ENCODE data around the gene WDR37. TPM values are rescaled to one million over a fixed set of nuclear protein-coding genes. Genes with fewer than 3 reads are reported as not detected.

Gene WDR37
- total and polyA plus RNA-seq, 4 donors = 18.7 to 32.6 (median 28.9) TPM

DNA sequence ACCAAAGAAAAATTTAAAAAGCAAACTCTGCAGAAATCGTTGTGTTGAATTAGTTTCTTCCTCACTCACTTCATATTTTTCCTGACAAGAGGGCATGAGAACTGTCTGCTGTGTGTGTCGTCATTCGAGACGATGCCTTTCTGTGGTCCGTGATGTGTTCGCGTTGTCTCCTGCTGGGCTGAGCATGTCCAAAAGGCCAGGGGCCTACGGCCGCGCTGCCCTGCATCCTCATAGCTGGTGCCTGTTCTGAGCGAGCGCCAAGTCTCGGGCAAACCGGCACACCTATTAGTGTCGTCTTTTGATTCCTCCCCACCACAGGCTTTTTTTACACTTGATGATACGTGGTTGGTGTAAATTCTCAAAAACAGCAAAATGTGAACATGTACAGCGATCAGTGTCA is 27.4 kb downstream of the WDR37 start:
- DNase-seq (ENCODE audit: low read depth in 4 of 6, low spot score in 6 of 6) = no peak
- 97% methylated on average over 8 of the region's 17 CpGs for WGBS (ENCODE audit: insufficient coverage)
- H3K27ac ChIP-seq (ENCODE audit: low read depth, low read length) = no peak overlapping the region
- no peaks in the 10 kb centered on the region for H3K27me3 ChIP-seq (ENCODE audit: control insufficient read depth, insufficient read depth, low read length)
- H3K36me3 ChIP-seq (ENCODE audit: control insufficient read depth, insufficient read depth, low read length) = peaks cover 57% of the 10 kb centered on the region
- no peaks in the 10 kb centered on the region for H3K4me1 ChIP-seq (ENCODE audit: control insufficient read depth, insufficient read depth, low read length)
- H3K9me3 ChIP-seq (ENCODE audit: control insufficient read depth, insufficient read depth, low read length) = no peaks in the 10 kb centered on the region
- H3K4me3 ChIP-seq (ENCODE audit: low read depth, low read length) = no peak overlapping the region

DNA sequence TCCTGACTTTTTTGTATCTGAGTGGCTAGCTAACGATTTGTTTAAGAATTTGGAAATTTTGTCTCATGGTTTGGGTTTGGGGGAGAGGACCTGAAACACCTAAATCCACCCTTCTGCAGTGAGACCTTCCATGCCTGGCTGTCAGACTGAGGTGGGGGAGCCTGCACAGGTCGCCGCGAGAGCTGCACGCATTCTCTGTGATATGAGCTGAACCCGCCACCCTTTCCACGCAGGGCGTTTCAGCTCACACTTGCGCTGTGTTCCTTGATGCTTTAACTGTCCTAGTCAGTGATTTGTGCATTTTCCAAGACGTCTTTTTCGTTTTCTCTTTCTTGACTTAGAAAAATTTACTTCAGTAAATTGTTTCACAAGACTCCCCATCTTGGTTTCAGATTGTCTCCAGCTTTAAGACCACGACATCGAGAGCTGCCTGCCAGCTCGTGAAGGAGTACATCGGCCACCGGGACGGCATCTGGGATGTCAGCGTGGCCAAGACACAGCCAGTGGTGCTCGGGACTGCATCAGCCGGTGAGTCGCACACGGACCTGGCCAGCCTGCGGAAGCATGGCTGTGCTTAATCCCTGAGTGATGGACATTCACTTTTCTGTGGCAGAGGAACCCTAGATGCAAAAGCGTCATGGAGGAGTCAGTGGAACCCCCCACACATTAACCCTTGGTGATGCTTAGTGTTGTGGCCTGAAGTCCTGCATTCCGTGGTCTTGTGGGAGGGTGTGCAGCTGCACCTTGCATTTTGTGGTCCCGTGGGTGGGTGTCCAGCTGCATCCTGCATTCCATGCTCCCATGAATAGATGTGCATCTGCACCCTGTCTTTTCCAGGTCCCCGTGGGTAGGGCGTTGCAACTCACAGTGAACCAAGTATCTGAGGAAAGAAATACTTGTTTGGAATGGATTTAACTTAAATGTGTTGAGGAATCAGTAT is 28.1 kb downstream of the WDR37 start:
- Histone ChIP-seq H3K27ac (ENCODE audit: low read depth, low read length) (no peak overlapping the region), H3K27me3 (ENCODE audit: control insufficient read depth, insufficient read depth, low read length) (no peaks in the 10 kb centered on the region), H3K36me3 (ENCODE audit: control insufficient read depth, insufficient read depth, low read length) (peaks cover 60% of the 10 kb centered on the region), H3K4me1 (ENCODE audit: control insufficient read depth, insufficient read depth, low read length) (no peaks in the 10 kb centered on the region), H3K9me3 (ENCODE audit: control insufficient read depth, insufficient read depth, low read length) (no peaks in the 10 kb centered on the region), H3K4me3 (ENCODE audit: low read depth, low read length) (no peak overlapping the region)
- DNase-seq (ENCODE audit: low read depth in 4 of 6, low spot score in 6 of 6) = no peak
- 97% methylated on average over 22 of the region's 28 CpGs for WGBS (ENCODE audit: insufficient coverage)

DNA sequence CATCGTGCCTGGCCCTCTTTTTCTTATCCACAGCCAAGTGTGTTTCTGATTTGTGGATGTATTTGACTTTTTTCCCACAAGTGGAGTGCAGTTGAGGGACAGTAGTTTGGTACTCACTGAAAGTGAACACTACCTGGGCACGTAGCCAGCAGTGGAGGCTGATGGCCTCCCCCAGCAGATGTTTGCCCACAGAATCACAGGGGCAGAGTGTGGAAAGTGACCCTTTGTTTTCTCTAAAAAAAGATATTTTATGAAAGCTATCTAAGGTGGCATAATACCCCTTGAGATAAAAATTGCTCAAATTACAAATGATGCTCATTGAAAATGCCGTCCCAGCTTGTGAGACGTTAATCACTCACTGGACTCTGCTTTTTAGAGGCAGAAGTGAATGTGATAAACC is 29.1 kb downstream of the WDR37 start:
- WGBS (ENCODE audit: insufficient coverage) = 96% methylated on average over 3 of the region's 4 CpGs
- Histone ChIP-seq H3K4me1 (ENCODE audit: control insufficient read depth, insufficient read depth, low read length) (no peaks in the 10 kb centered on the region), H3K27me3 (ENCODE audit: control insufficient read depth, insufficient read depth, low read length) (no peaks in the 10 kb centered on the region), H3K9me3 (ENCODE audit: control insufficient read depth, insufficient read depth, low read length) (no peaks in the 10 kb centered on the region), H3K36me3 (ENCODE audit: control insufficient read depth, insufficient read depth, low read length) (peaks cover 61% of the 10 kb centered on the region), H3K27ac (ENCODE audit: low read depth, low read length) (no peak overlapping the region), H3K4me3 (ENCODE audit: low read depth, low read length) (no peak overlapping the region)
- no peak for DNase-seq (ENCODE audit: low read depth in 4 of 6, low spot score in 6 of 6)

DNA sequence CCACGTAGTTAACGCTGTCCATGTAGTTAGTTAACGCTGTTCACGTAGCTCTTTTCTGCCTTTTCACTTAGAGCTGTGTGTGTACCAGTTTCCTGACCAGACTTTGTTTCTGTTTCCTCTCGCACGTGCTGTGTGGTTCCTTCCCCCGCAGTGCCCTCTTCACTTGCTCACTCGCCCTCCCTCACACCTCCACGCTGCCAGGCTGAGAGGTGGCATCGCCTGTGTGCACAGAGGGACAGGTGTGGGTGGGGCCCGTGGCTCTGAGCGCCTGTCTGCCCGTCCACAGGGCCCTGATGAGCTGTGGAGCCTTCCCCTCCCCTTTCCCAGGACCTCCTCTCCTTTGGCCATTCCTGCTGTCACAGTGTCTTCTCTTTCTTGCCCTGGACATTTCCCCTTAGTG is 30.6 kb downstream of the WDR37 start:
- DNase-seq (ENCODE audit: low read depth in 4 of 6, low spot score in 6 of 6) = no peak
- H3K4me3 ChIP-seq (ENCODE audit: low read depth, low read length) = no peak overlapping the region
- H3K9me3 ChIP-seq (ENCODE audit: control insufficient read depth, insufficient read depth, low read length) = no peaks in the 10 kb centered on the region
- H3K27ac ChIP-seq (ENCODE audit: low read depth, low read length) = no peak overlapping the region
- 91% methylated on average over 8 of the region's 13 CpGs for WGBS (ENCODE audit: insufficient coverage)
- H3K27me3 ChIP-seq (ENCODE audit: control insufficient read depth, insufficient read depth, low read length) = no peaks in the 10 kb centered on the region
- H3K36me3 ChIP-seq (ENCODE audit: control insufficient read depth, insufficient read depth, low read length) = peaks cover 66% of the 10 kb centered on the region
- no peaks in the 10 kb centered on the region for H3K4me1 ChIP-seq (ENCODE audit: control insufficient read depth, insufficient read depth, low read length)

DNA sequence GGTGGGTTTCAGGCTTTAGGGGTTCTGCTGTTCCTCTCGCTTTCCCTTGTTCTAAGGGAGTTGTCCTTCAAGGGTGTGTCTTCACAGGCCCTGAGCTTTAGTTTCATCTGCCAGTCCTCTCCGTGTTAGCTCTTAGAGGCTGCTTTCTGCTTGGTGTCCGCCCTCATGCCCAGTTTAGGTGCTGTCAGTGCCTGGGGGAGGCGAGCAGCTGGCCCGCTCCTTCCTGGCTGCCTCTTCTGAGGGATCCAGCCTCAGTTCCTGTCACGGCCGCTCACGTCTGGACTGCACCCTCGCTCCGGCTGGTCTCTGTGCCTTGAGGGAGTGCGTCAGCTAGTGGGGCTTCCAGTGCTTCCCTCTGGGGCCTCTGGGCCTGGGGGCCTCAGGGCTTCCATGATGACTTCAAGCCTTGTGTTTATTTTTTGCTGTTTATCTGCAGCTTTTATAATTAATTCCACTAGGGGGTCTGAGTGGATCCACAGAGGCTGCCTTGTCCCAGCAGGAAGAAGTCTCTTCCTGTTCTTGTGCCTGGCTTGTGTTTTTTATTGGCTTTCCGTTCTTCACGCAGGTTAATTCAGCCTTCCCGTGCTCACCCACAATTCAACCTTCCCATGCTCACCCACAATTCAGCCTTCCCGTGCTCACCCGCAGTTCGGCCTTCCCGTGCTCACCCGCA is 33.0 kb downstream of the WDR37 start:
- H3K4me1 ChIP-seq (ENCODE audit: control insufficient read depth, insufficient read depth, low read length) = no peaks in the 10 kb centered on the region
- no peak overlapping the region for H3K27ac ChIP-seq (ENCODE audit: low read depth, low read length)
- H3K9me3 ChIP-seq (ENCODE audit: control insufficient read depth, insufficient read depth, low read length) = no peaks in the 10 kb centered on the region
- WGBS (ENCODE audit: insufficient coverage) = 80% methylated on average over 15 of the region's 19 CpGs
- no peaks in the 10 kb centered on the region for H3K27me3 ChIP-seq (ENCODE audit: control insufficient read depth, insufficient read depth, low read length)
- H3K4me3 ChIP-seq (ENCODE audit: low read depth, low read length) = no peak overlapping the region
- no peak for DNase-seq (ENCODE audit: low read depth in 4 of 6, low spot score in 6 of 6)
- H3K36me3 ChIP-seq (ENCODE audit: control insufficient read depth, insufficient read depth, low read length) = peaks cover 67% of the 10 kb centered on the region

DNA sequence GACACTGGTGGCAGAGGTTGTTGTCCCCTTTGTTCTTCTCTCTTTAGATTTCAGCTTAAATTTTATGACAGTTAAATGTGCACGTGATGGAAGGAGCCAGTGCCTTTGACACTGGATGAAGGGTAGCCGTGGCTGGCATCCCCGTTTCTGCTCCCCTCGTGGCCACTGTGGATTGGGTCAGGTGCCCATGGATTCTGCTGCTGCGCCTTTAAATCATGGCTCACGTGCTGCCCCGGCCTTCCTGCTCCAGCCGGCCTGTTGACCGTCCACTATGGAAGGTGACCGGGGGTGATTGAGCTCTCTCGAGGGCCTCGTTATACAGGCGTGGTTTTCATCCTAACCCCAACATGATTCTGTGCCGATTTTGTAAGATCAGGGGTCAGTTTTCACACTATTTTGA is 34.5 kb downstream of the WDR37 start:
- Histone ChIP-seq H3K27ac (ENCODE audit: low read depth, low read length) (no peak overlapping the region), H3K36me3 (ENCODE audit: control insufficient read depth, insufficient read depth, low read length) (peaks cover 70% of the 10 kb centered on the region), H3K9me3 (ENCODE audit: control insufficient read depth, insufficient read depth, low read length) (no peaks in the 10 kb centered on the region), H3K4me1 (ENCODE audit: control insufficient read depth, insufficient read depth, low read length) (no peaks in the 10 kb centered on the region), H3K4me3 (ENCODE audit: low read depth, low read length) (no peak overlapping the region), H3K27me3 (ENCODE audit: control insufficient read depth, insufficient read depth, low read length) (no peaks in the 10 kb centered on the region)
- WGBS (ENCODE audit: insufficient coverage) = 97% methylated on average over 14 of the region's 14 CpGs
- DNase-seq (ENCODE audit: low read depth in 4 of 6, low spot score in 6 of 6) = no peak

DNA sequence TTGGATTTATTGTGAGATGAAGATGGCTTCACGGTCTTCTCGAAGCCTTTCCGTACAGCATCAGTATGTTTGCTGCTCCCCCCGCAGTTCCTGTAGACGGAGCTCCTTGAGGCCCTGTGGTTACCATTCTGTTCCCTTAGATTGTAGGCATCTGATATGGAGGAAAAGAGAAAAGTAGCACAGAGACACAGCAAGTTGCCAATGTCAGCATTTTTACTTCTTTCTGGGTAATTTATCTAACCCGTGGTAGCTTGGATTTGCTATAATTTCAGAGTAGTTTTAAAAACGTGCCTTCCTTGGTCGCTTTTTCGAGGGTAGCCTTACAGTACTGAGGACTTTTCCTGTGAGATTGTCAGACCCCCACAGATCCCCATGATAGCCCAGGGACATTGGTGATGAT is 37.5 kb downstream of the WDR37 start:
- H3K9me3 ChIP-seq (ENCODE audit: control insufficient read depth, insufficient read depth, low read length) = no peaks in the 10 kb centered on the region
- peaks cover 69% of the 10 kb centered on the region for H3K36me3 ChIP-seq (ENCODE audit: control insufficient read depth, insufficient read depth, low read length)
- no peak overlapping the region for H3K27ac ChIP-seq (ENCODE audit: low read depth, low read length)
- H3K4me1 ChIP-seq (ENCODE audit: control insufficient read depth, insufficient read depth, low read length) = no peaks in the 10 kb centered on the region
- no peak for DNase-seq (ENCODE audit: low read depth in 4 of 6, low spot score in 6 of 6)
- no peak overlapping the region for H3K4me3 ChIP-seq (ENCODE audit: low read depth, low read length)
- H3K27me3 ChIP-seq (ENCODE audit: control insufficient read depth, insufficient read depth, low read length) = no peaks in the 10 kb centered on the region
- 100% methylated on average over 4 of the region's 9 CpGs for WGBS (ENCODE audit: insufficient coverage)

DNA sequence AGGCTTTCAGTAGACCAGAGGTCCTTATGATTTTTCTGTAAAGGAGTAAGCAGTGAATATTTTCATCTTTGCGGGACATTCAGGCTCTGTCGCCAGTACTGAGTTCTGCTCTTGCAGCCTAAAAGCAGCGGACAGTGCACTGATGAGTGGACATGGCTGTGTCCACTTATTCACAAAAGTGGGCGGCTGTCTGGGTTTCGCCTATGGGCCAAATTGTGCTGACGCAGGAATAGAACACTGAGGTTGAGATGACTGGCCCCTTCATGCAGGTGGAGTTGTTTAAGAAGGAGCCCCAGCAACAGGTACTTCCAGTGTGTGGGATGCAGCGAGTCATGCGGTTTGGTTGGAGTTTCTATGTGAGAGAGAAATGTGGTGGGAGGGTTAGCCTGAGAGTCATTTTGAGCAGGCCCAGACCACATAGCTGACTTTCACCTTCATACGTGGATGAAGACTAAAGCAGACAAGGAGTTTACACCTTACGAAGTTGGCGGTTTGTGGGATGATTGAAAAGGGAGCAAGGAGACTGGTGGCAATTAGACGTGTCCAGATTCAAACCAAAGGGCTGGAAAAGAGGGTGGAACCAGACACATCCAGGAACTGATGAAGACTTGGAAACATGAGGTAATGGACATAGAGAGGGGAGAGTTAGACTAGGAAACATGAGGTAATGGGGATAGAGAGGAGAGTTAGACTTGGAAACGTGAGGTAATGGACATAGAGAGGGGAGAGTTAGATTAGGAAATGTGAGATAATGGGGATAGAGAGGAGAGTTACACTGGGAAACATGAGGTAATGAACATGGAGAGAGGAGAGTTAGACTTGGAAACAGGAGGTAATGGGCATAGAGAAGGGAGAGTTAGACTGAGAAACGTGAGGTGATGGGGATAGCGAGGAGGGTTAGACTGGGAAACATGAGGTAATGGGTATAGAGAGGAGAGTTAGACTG is 38.2 kb downstream of the WDR37 start:
- Histone ChIP-seq H3K4me1 (ENCODE audit: control insufficient read depth, insufficient read depth, low read length) (no peaks in the 10 kb centered on the region), H3K27me3 (ENCODE audit: control insufficient read depth, insufficient read depth, low read length) (no peaks in the 10 kb centered on the region), H3K27ac (ENCODE audit: low read depth, low read length) (no peak overlapping the region), H3K36me3 (ENCODE audit: control insufficient read depth, insufficient read depth, low read length) (peaks cover 63% of the 10 kb centered on the region), H3K9me3 (ENCODE audit: control insufficient read depth, insufficient read depth, low read length) (no peaks in the 10 kb centered on the region), H3K4me3 (ENCODE audit: low read depth, low read length) (no peak overlapping the region)
- no peak for DNase-seq (ENCODE audit: low read depth in 4 of 6, low spot score in 6 of 6)
- 96% methylated on average over 13 of the region's 15 CpGs for WGBS (ENCODE audit: insufficient coverage)

DNA sequence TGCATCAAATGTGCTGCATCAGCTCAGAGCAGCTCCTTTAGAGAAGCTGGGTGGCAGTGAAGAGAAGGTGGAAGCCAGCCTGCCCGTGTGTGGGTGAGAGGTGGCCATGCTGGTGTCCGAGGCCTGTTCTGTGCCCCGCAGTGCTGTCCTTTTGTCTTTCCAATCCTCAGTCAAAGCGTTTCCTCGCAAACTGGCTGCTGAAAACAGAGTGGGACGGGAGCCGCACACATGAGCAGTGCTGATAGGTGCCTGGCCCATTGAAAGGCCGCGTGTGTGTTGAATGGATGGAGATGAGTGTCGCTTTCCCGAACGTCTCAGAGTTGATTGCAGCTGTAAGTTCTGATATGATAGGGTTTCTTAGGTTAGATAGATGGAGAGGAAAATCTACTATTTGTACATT is 39.3 kb downstream of the WDR37 start:
- no peaks in the 10 kb centered on the region for H3K9me3 ChIP-seq (ENCODE audit: control insufficient read depth, insufficient read depth, low read length)
- DNase-seq (ENCODE audit: low read depth in 4 of 6, low spot score in 6 of 6) = no peak
- H3K4me3 ChIP-seq (ENCODE audit: low read depth, low read length) = no peak overlapping the region
- peaks cover 51% of the 10 kb centered on the region for H3K36me3 ChIP-seq (ENCODE audit: control insufficient read depth, insufficient read depth, low read length)
- no peaks in the 10 kb centered on the region for H3K4me1 ChIP-seq (ENCODE audit: control insufficient read depth, insufficient read depth, low read length)
- no peak overlapping the region for H3K27ac ChIP-seq (ENCODE audit: low read depth, low read length)
- no peaks in the 10 kb centered on the region for H3K27me3 ChIP-seq (ENCODE audit: control insufficient read depth, insufficient read depth, low read length)
- 90% methylated on average over 7 of the region's 12 CpGs for WGBS (ENCODE audit: insufficient coverage)

Data from spinal cord (tissue), 10 donors.